ENCODE data around the gene ITPRIP. TPM values are rescaled to one million over a fixed set of nuclear protein-coding genes. Genes with fewer than 3 reads are reported as not detected.

Gene ITPRIP
- total RNA-seq, 1 donor from 2014 or later, result 19.9 TPM

- Mint-ChIP-seq H3K9me3 (no peaks in the 10 kb centered on the region), H3K4me3 (no peak overlapping the region), H3K27ac (no peak overlapping the region), H3K4me1 (ENCODE audit: unreplicated experiment) (peaks cover 23% of the 10 kb centered on the region), H3K36me3 (peaks cover 11% of the 10 kb centered on the region), H3K27me3 (no peaks in the 10 kb centered on the region)
- TF ChIP-seq CTCF (conservative IDR thresholded peaks at IDR 0.05), result no peak
- no peak for DNase-seq (ENCODE audit: extremely low spot score, unreplicated experiment)
Observed at GRCh38 chr10:104316321-104317099, 21.8 kb downstream of the ITPRIP start.

DNA sequence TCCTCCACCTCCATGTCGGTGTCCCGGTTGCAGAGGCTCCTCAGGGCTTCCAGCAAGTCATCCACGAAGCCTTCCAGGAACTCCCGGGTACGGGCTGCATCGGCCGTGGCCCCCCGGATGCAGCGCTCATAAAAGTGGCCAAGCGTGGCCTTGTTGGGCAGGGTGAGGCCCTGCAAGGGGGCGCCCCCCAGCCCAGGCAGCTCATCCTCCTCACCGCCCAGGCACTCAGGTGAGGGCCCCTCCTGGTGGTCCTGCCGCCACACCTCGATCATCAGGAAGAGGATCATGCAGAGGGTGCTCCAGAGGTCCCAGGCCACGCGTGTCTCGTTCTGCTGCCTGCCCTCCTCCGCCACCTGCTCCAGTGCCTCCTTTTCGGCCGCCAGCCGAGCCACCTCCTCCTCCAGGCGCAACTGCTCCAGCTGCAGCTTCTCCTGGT is 22.8 kb downstream of the ITPRIP start:
- Mint-ChIP-seq H3K4me3 (no peak overlapping the region), H3K36me3 (peaks cover 11% of the 10 kb centered on the region), H3K4me1 (ENCODE audit: unreplicated experiment) (peaks cover 22% of the 10 kb centered on the region), H3K9me3 (no peaks in the 10 kb centered on the region), H3K27me3 (no peaks in the 10 kb centered on the region), H3K27ac (no peak overlapping the region)
- no peak for TF ChIP-seq CTCF (conservative IDR thresholded peaks at IDR 0.05)
- DNase-seq (ENCODE audit: extremely low spot score, unreplicated experiment), result no peak

DNA sequence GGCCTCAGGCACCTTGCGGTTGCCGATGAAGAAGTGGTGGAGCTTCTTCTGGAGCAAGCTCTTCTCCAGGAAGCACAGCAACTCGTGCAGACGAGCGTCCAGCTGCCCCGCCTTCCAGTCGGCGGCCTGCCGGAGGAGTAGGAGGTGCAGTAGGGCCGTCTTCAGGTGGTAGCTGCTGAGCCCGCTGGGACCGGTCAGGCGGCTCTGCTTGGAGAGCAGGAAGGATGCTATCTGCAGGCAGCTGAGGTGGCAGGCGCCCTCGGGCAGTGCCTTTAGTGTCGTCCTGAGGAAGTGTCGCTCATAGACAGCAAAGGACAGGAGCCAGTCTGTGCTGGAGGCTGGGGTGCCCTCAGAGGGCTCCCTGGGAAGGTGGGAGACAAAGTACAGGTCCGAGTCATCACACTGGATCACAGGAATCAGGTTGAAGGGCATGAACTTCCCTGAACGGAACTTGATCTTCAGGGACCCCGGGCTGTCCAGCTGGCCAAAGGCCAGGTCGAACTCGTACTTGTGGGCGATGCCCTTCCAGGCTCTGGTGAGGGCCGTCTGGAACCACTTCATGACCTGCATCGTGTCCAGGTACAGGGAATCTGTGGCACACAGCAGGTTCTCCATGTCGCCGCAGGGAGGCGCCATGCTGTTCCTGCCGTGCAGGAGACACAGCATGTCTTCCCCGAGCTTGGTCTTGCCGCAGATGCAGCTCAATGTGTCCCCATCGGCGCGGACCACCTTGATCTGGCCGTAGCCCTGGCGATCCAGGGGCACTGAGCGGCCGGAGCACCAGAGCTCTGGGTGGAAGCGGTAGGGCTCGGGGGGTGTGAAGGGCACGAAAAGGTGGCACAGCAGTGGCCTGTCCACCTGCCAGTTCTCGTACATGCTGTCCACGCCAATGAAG is 23.4 kb downstream of the ITPRIP start:
- H3K36me3 Mint-ChIP-seq, result peaks cover 11% of the 10 kb centered on the region

GRCh38 chr10:104311184-104311720 is 27.0 kb downstream of the ITPRIP start:
- H3K36me3 Mint-ChIP-seq, result peaks cover 3% of the 10 kb centered on the region
- H3K27me3 Mint-ChIP-seq, result no peaks in the 10 kb centered on the region
- no peak overlapping the region for H3K4me3 Mint-ChIP-seq
- H3K27ac Mint-ChIP-seq, result peak overlapping the region; percentile 29
- H3K9me3 Mint-ChIP-seq, result no peaks in the 10 kb centered on the region
- TF ChIP-seq CTCF (conservative IDR thresholded peaks at IDR 0.05), result no peak
- no peak for DNase-seq (ENCODE audit: extremely low spot score, unreplicated experiment)
- peaks cover 3% of the 10 kb centered on the region for H3K4me1 Mint-ChIP-seq (ENCODE audit: unreplicated experiment)

More for the DNA sequence above, 23.4 kb downstream of the ITPRIP start:
- Mint-ChIP-seq H3K4me1 (ENCODE audit: unreplicated experiment) (peaks cover 17% of the 10 kb centered on the region), H3K27me3 (no peaks in the 10 kb centered on the region), H3K27ac (no peak overlapping the region), H3K9me3 (no peaks in the 10 kb centered on the region), H3K4me3 (no peak overlapping the region)
- no peak for TF ChIP-seq CTCF (conservative IDR thresholded peaks at IDR 0.05)
- no peak for DNase-seq (ENCODE audit: extremely low spot score, unreplicated experiment)

- DNase-seq (ENCODE audit: extremely low spot score, unreplicated experiment), result no peak
- H3K4me1 Mint-ChIP-seq (ENCODE audit: unreplicated experiment), result peaks cover 8% of the 10 kb centered on the region
- no peak for TF ChIP-seq CTCF (conservative IDR thresholded peaks at IDR 0.05)
- H3K9me3 Mint-ChIP-seq, result no peaks in the 10 kb centered on the region
- H3K27me3 Mint-ChIP-seq, result peaks cover 3% of the 10 kb centered on the region
- no peak overlapping the region for H3K4me3 Mint-ChIP-seq
- peaks cover 3% of the 10 kb centered on the region for H3K36me3 Mint-ChIP-seq
- H3K27ac Mint-ChIP-seq, result no peak overlapping the region
Observed at GRCh38 chr10:104309980-104310978, 28.0 kb downstream of the ITPRIP start.

Data from type B pancreatic cell (in vitro differentiated cells).